GM23338 (cell line): ENCODE measurements around the gene ERBB4. TPM values are rescaled to one million over a fixed set of nuclear protein-coding genes. Genes with fewer than 3 reads are reported as not detected.

ENCODE experiments used
- ATAC-seq: fragments of 200-7000 bp; cut with Tn5 transposase; 3 replicates; pipeline ENCODE4 v1.9.1; 2020
- DNase-seq: peaks from one replicate; pipeline ENCODE4 v3.0.0-alpha.2; 2015; ENCODE audit warnings: low spot score
- H2AFZ ChIP-seq: fragments of 200-600 bp; sonication (generic); 2 replicates; pipeline ENCODE4 v1.8.0; 2016; ENCODE audit warnings: antibody characterized with exemption, mild to moderate bottlenecking, moderate library complexity
- H3F3A ChIP-seq: fragments of 200-600 bp; sonication (generic); replicated peaks from 2 replicates; pipeline ENCODE4 v1.8.0; 2017; ENCODE audit warnings: antibody characterized with exemption, mixed run types, low read depth
- H3K27ac ChIP-seq: fragments of 200-600 bp; sonication (generic); 2 replicates; pipeline ENCODE4 v1.6.1; 2016; ENCODE audit warnings: low read depth
- H3K27me3 ChIP-seq: fragments of 200-600 bp; sonication (generic); 2 replicates; pipeline ENCODE4 v1.8.0; 2016; ENCODE audit warnings: mild to moderate bottlenecking, mixed run types, moderate library complexity; ENCODE audit not compliant: insufficient read depth
- H3K36me3 ChIP-seq: fragments of 200-600 bp; sonication (generic); 2 replicates; pipeline ENCODE4 v1.8.0; 2016; ENCODE audit warnings: mild to moderate bottlenecking; ENCODE audit not compliant: insufficient read depth
- H3K4me1 ChIP-seq: fragments of 200-600 bp; sonication (generic); 2 replicates; pipeline ENCODE4 v1.8.0; 2016; ENCODE audit warnings: mild to moderate bottlenecking, moderate library complexity; ENCODE audit not compliant: insufficient read depth
- H3K4me2 ChIP-seq: fragments of 200-600 bp; sonication (generic); 2 replicates; pipeline ENCODE4 v1.7.1; 2017; ENCODE audit warnings: mixed run types
- H3K4me3 ChIP-seq: fragments of 200-600 bp; sonication (generic); 2 replicates; pipeline ENCODE4 v1.6.1; 2016; ENCODE audit warnings: mixed run types
- H3K79me2 ChIP-seq: fragments of 200-600 bp; sonication (generic); replicated peaks from 2 replicates; pipeline ENCODE4 v1.8.0; 2017; ENCODE audit warnings: mild to moderate bottlenecking; ENCODE audit not compliant: insufficient read depth
- H3K9me2 ChIP-seq: fragments of 200-600 bp; sonication (generic); 2 replicates; pipeline ENCODE4 v1.8.0; 2017; ENCODE audit not compliant: insufficient read depth
- H4K20me1 ChIP-seq: fragments of 200-600 bp; sonication (generic); replicated peaks from 2 replicates; pipeline ENCODE4 v1.8.0; 2017; ENCODE audit warnings: mild to moderate bottlenecking; ENCODE audit not compliant: insufficient read depth
- H3K27ac Mint-ChIP-seq: 2 replicates; pipeline ENCODE4 v1.8.0; 2020; ENCODE audit warnings: inconsistent platforms, mild to moderate bottlenecking, moderate library complexity, mixed read lengths
- H3K27me3 Mint-ChIP-seq: 3 replicates; pipeline ENCODE4 v1.8.0; 2022; ENCODE audit warnings: low read depth, mild to moderate bottlenecking, moderate library complexity, mixed read lengths, inconsistent platforms; ENCODE audit not compliant: insufficient read depth, poor library complexity
- H3K36me3 Mint-ChIP-seq: 3 replicates; pipeline ENCODE4 v1.8.0; 2021; ENCODE audit warnings: low read depth, mild to moderate bottlenecking, inconsistent platforms, moderate library complexity, mixed read lengths
- H3K4me1 Mint-ChIP-seq: 3 replicates; pipeline ENCODE4 v1.8.0; 2020; ENCODE audit warnings: mild to moderate bottlenecking, inconsistent platforms, mixed read lengths
- H3K4me3 Mint-ChIP-seq: 3 replicates; pipeline ENCODE4 v1.8.0; 2021; ENCODE audit warnings: moderate library complexity, mild to moderate bottlenecking, inconsistent platforms, mixed read lengths
- H3K9me3 Mint-ChIP-seq: 3 replicates; pipeline ENCODE4 v1.8.0; 2020; ENCODE audit warnings: moderate library complexity, mild to moderate bottlenecking, inconsistent platforms, mixed read lengths
- CREB1 ChIP-seq: fragments of 250-450 bp; sonication (Bioruptor Pico); IDR thresholded peaks from 2 replicates; pipeline ENCODE4 v1.5.0; 2020; ENCODE audit warnings: low read depth, mild to moderate bottlenecking, moderate library complexity
- CTCF ChIP-seq, 2 experiments: fragments of 200-600 bp in 1 of 2; sonication (generic) in 1 of 2; conservative IDR thresholded peaks; 2 replicates each; pipeline versions ENCODE4 v1.5.1 to v1.6.1; 2016 to 2017; ENCODE audit warnings: antibody characterized with exemption in 2 of 2, low read depth in 2 of 2, mild to moderate bottlenecking in 2 of 2, moderate library complexity in 1 of 2
- ETS1 ChIP-seq: IDR thresholded peaks from 2 replicates; pipeline ENCODE4 v1.6.1; 2016; ENCODE audit warnings: antibody characterized with exemption
- EZH2 ChIP-seq: fragments of 200-600 bp; sonication (generic); IDR thresholded peaks from one replicate; pipeline ENCODE4 v1.8.0; 2017; ENCODE audit warnings: antibody characterized with exemption, mild to moderate bottlenecking, low read depth; ENCODE audit not compliant: unreplicated experiment
- EZH2phosphoT487 ChIP-seq: fragments of 200-600 bp; sonication (generic); IDR thresholded peaks from one replicate; pipeline ENCODE4 v1.8.1; 2018; ENCODE audit warnings: antibody characterized with exemption; ENCODE audit not compliant: unreplicated experiment
- NANOG ChIP-seq: IDR thresholded peaks from 2 replicates; pipeline ENCODE4 v1.6.1; 2016; ENCODE audit warnings: antibody characterized with exemption, borderline replicate concordance
- REST ChIP-seq: IDR thresholded peaks from one replicate; pipeline ENCODE4 v1.6.1; 2018; ENCODE audit warnings: antibody characterized with exemption; ENCODE audit not compliant: unreplicated experiment
- STAT1 ChIP-seq: IDR thresholded peaks from one replicate; pipeline ENCODE4 v1.6.1; 2016; ENCODE audit warnings: antibody characterized with exemption; ENCODE audit not compliant: unreplicated experiment
- ZNF462 ChIP-seq: fragments of 250-450 bp; sonication (Bioruptor Pico); IDR thresholded peaks from 2 replicates; pipeline ENCODE4 v1.5.0; 2020; ENCODE audit warnings: mild to moderate bottlenecking, moderate library complexity
- polyA plus RNA-seq: library from polyadenylated mRNA; unstranded; fragments of >200 nt; fragmentation: Nextera tagmentation; extraction: Ambion mirVana; gene quantifications from 2 replicates; pipeline ENCODE4 v1.2.1, GENCODE V29; 2016
- total RNA-seq: library from RNA; depleted of rRNA; stranded (reverse); fragments of >200 nt; shearing (Covaris generic); gene quantifications from 2 replicates; pipeline ENCODE4 v1.2.3, GENCODE V29; 2014

ERBB4 gene
- total and polyA plus RNA-seq, 2 experiments from 2014 or later, result 0.73 to 1.1 TPM

GRCh38 chr2:211401328-211401727, 1137.3 kb downstream of the ERBB4 start (continued):
- TF ChIP-seq CTCF (conservative IDR thresholded peaks at IDR 0.05; ENCODE audit: low read depth in 2 of 2) (no peak), STAT1 (no peak), CREB1 (CRISPR knock-in tag) (no peak), EZH2 (no peak), REST (no peak)

GRCh38 chr2:211397764-211398163, 1140.8 kb downstream of the ERBB4 start:
- Histone ChIP-seq H3K9me2 (no peaks in the 10 kb centered on the region), H3F3A (no peaks in the 10 kb centered on the region), H3K27me3 (no peaks in the 10 kb centered on the region), H3K27ac (no peak overlapping the region), H2AFZ (no peak overlapping the region), H3K79me2 (no peaks in the 10 kb centered on the region), H3K4me1 (no peaks in the 10 kb centered on the region), H3K4me3 (no peak overlapping the region), H3K36me3 (no peaks in the 10 kb centered on the region), H4K20me1 (no peaks in the 10 kb centered on the region), H3K4me2 (no peak overlapping the region)
- ATAC-seq (no peak), DNase-seq (no peak)
- no peaks in the 10 kb centered on the region for H3K27me3 Mint-ChIP-seq
- no peak overlapping the region for H3K4me3 Mint-ChIP-seq
- H3K36me3 Mint-ChIP-seq, result no peaks in the 10 kb centered on the region
- H3K27ac Mint-ChIP-seq, result no peak overlapping the region
- no peaks in the 10 kb centered on the region; the same call in 2 of the 3 replicates for H3K4me1 Mint-ChIP-seq
- H3K9me3 Mint-ChIP-seq, result no peaks in the 10 kb centered on the region
- TF ChIP-seq CREB1 (CRISPR knock-in tag) (no peak), EZH2phosphoT487 (no peak), STAT1 (no peak), EZH2 (no peak), NANOG (no peak), CTCF (conservative IDR thresholded peaks at IDR 0.05; ENCODE audit: low read depth in 2 of 2) (no peak), ETS1 (no peak), ZNF462 (CRISPR knock-in tag) (no peak)
